Measurements from ENCODE around the gene DNAJC16.

DNA sequence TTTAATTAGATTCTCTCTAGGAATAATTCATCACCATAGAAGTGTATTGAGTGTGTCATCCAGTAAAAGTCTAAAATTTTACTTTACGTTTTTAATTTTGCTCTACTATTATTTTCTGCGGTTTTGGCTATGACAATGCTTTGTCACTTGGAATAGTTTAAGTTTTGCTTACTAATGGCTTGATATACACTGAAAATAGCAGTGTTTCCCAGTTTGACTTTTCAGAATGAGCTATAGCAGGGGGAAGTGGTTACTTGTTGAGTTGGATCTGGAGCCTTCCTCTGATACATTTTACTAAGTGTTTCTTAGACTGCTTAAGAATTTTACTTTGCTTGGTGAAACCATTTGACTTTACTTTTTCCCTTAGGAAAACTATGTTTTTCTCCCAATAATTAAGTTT, 5.0 kb downstream of the DNAJC16 start:
- TF ChIP-seq, protein P1, sequence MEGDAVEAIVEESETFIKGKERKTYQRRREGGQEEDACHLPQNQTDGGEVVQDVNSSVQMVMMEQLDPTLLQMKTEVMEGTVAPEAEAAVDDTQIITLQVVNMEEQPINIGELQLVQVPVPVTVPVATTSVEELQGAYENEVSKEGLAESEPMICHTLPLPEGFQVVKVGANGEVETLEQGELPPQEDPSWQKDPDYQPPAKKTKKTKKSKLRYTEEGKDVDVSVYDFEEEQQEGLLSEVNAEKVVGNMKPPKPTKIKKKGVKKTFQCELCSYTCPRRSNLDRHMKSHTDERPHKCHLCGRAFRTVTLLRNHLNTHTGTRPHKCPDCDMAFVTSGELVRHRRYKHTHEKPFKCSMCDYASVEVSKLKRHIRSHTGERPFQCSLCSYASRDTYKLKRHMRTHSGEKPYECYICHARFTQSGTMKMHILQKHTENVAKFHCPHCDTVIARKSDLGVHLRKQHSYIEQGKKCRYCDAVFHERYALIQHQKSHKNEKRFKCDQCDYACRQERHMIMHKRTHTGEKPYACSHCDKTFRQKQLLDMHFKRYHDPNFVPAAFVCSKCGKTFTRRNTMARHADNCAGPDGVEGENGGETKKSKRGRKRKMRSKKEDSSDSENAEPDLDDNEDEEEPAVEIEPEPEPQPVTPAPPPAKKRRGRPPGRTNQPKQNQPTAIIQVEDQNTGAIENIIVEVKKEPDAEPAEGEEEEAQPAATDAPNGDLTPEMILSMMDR (IDR thresholded peaks at IDR 0.05; ENCODE audit: low read length) = no peak
- TF ChIP-seq EZH2 (optimal IDR thresholded peaks at IDR 0.05; ENCODE audit: low read depth, low read length) (no peak), EZH2phosphoT487 (IDR thresholded peaks at IDR 0.05; ENCODE audit: low read length) (no peak)

Measured in MM.1S (cell line).